ENCODE measurements around the gene C9orf72.
A peak's percentile ranks its signal among the peaks of the same experiment; 100 is the strongest.

Gene C9orf72

GRCh38 chr9:27538647-27539046 is 34.6 kb downstream of the C9orf72 start:
- no peak for DNase-seq (ENCODE audit: low spot score)

GRCh38 chr9:27537756-27538155 is 35.5 kb downstream of the C9orf72 start:
- no peak for DNase-seq (ENCODE audit: low spot score)

GRCh38 chr9:27537027-27537435 is 36.2 kb downstream of the C9orf72 start:
- peak; percentile 47 for DNase-seq (ENCODE audit: low spot score)

- no peak for DNase-seq (ENCODE audit: low spot score)
Observed at GRCh38 chr9:27536168-27536567, 37.1 kb downstream of the C9orf72 start.

- peak; percentile 89 for DNase-seq (ENCODE audit: low spot score)
Observed at GRCh38 chr9:27535701-27536118, 37.6 kb downstream of the C9orf72 start.

GRCh38 chr9:27534658-27535209 is 38.5 kb downstream of the C9orf72 start:
- DNase-seq (ENCODE audit: low spot score): no peak

GRCh38 chr9:27534131-27534530 is 39.1 kb downstream of the C9orf72 start:
- DNase-seq (ENCODE audit: low spot score): peak; percentile 75

- no peak for DNase-seq (ENCODE audit: low spot score)
Observed at GRCh38 chr9:27533311-27533710, 40.0 kb downstream of the C9orf72 start.

GRCh38 chr9:27532046-27532445 is 41.2 kb downstream of the C9orf72 start:
- no peak for DNase-seq (ENCODE audit: low spot score)

- DNase-seq (ENCODE audit: low spot score): no peak
Observed at GRCh38 chr9:27530915-27531755, 42.1 kb downstream of the C9orf72 start.

- peak; percentile 84 for DNase-seq (ENCODE audit: low spot score)
Observed at GRCh38 chr9:27529316-27530278, 43.7 kb downstream of the C9orf72 start, which contains the start of gene MOB3B. Gene MOB3B, minus strand, starts transcription at chr9:27529814. Its CDS starts 74,264 bp downstream, at chr9:27455550.

GRCh38 chr9:27528886-27529315 is 44.4 kb downstream of the C9orf72 start:
- DNase-seq (ENCODE audit: low spot score): peak; percentile 64

- peak; percentile 81 for DNase-seq (ENCODE audit: low spot score)
Observed at GRCh38 chr9:27528076-27528885, 45.0 kb downstream of the C9orf72 start.

- DNase-seq (ENCODE audit: low spot score): no peak
Observed at GRCh38 chr9:27527702-27528075, 45.6 kb downstream of the C9orf72 start.

- DNase-seq (ENCODE audit: low spot score): no peak
Observed at GRCh38 chr9:27524236-27524635, 49.0 kb downstream of the C9orf72 start, which contains the start of gene IFNK. Gene IFNK, plus strand, starts transcription at chr9:27524290. Its CDS starts 47 bp downstream, at chr9:27524337.

- no peak for DNase-seq (ENCODE audit: low spot score)
Observed at GRCh38 chr9:27523141-27523540, 50.1 kb downstream of the C9orf72 start.

GRCh38 chr9:27520986-27521385 is 52.3 kb downstream of the C9orf72 start:
- DNase-seq (ENCODE audit: low spot score): no peak

GRCh38 chr9:27519466-27520465 is 53.5 kb downstream of the C9orf72 start:
- no peak for DNase-seq (ENCODE audit: low spot score)

- DNase-seq (ENCODE audit: low spot score): no peak
Observed at GRCh38 chr9:27518809-27519208, 54.5 kb downstream of the C9orf72 start.

GRCh38 chr9:27518006-27518405 is 55.3 kb downstream of the C9orf72 start:
- DNase-seq (ENCODE audit: low spot score): no peak
